PC-3 (cell line): ENCODE measurements around the gene IL1B. TPM values are rescaled to one million over a fixed set of nuclear protein-coding genes. Genes with fewer than 3 reads are reported as not detected.

Experiments
- ATAC-seq: fragments of 200-7000 bp; cut with Tn5 transposase; 2 replicates; pipeline ENCODE4 v1.9.1; 2020; ENCODE audit warnings: mild to moderate bottlenecking, moderate library complexity
- BruUV-seq: library from RNA; stranded (reverse); fragments of 400-500 nt; replicated peaks from 2 replicates; lab custom pipeline; 2021; lab: Mats Ljungman, UMichigan
- CTCF ChIA-PET: fragments of 300-600 bp; sonication (Branson Sonifier 250); formaldehyde crosslinking; loops from one replicate; lab custom pipeline; 2022; ENCODE audit warnings: antibody characterized with exemption; lab: Charles Lee
- POLR2A ChIA-PET: fragments of 300-600 bp; sonication (Branson Sonifier 250); formaldehyde crosslinking; loops from one replicate; lab custom pipeline; 2022; ENCODE audit warnings: antibody characterized with exemption; ENCODE audit not compliant: unreplicated experiment; lab: Charles Lee
- DNase-seq: peaks from one replicate; pipeline ENCODE4 v3.0.0-alpha.2; 2015
- H2AFZ ChIP-seq: fragments of 300-600 bp; sonication (generic); 2 replicates; pipeline ENCODE4 v1.6.0; 2016; ENCODE audit warnings: antibody characterized with exemption, low read length
- H3F3A ChIP-seq: fragments of 300-600 bp; sonication (generic); one replicate; pipeline ENCODE4 v1.6.0; 2017; ENCODE audit warnings: antibody characterized with exemption, low read length, control low read depth, mild to moderate bottlenecking; ENCODE audit not compliant: unreplicated experiment
- H3K27ac ChIP-seq: fragments of 300-600 bp; sonication (generic); 2 replicates; pipeline ENCODE4 v1.5.1; 2016; ENCODE audit warnings: mild to moderate bottlenecking, low read length
- H3K27me3 ChIP-seq: fragments of 300-600 bp; sonication (generic); 2 replicates; pipeline ENCODE4 v1.6.1; 2016; ENCODE audit warnings: low read length, mixed read lengths
- H3K36me3 ChIP-seq: fragments of 300-600 bp; sonication (generic); 2 replicates; pipeline ENCODE4 v1.6.1; 2016; ENCODE audit warnings: low read depth, mixed run types, low read length, mixed read lengths
- H3K4me1 ChIP-seq: fragments of 300-600 bp; sonication (generic); 2 replicates; pipeline ENCODE4 v1.5.1; 2016; ENCODE audit warnings: low read length; ENCODE audit not compliant: insufficient read depth
- H3K4me2 ChIP-seq: fragments of 300-600 bp; sonication (generic); 2 replicates; pipeline ENCODE4 v1.6.0; 2016; ENCODE audit warnings: low read length
- H3K4me3 ChIP-seq: fragments of 300-600 bp; sonication (generic); 2 replicates; pipeline ENCODE4 v1.5.1; 2016; ENCODE audit warnings: mild to moderate bottlenecking, low read length, mixed read lengths
- H3K79me2 ChIP-seq: fragments of 300-600 bp; sonication (generic); 2 replicates; pipeline ENCODE4 v1.6.1; 2017; ENCODE audit warnings: low read length, mixed read lengths
- H3K9ac ChIP-seq: fragments of 300-600 bp; sonication (generic); 2 replicates; pipeline ENCODE4 v1.6.0; 2016; ENCODE audit warnings: mild to moderate bottlenecking, low read length
- H3K9me2 ChIP-seq: fragments of 300-600 bp; sonication (generic); replicated peaks from 2 replicates; pipeline ENCODE4 v1.6.1; 2016; ENCODE audit warnings: mixed run types, low read length, mixed read lengths
- H3K9me3 ChIP-seq: fragments of 300-600 bp; sonication (generic); 2 replicates; pipeline ENCODE4 v1.6.1; 2016; ENCODE audit warnings: low read length, mixed read lengths
- H4K20me1 ChIP-seq: fragments of 300-600 bp; sonication (generic); 2 replicates; pipeline ENCODE4 v1.6.1; 2016; ENCODE audit warnings: low read length, mixed read lengths
- CTCF ChIP-seq: fragments of 300-600 bp; sonication (generic); conservative IDR thresholded peaks from 2 replicates; pipeline ENCODE4 v1.5.1; 2017; ENCODE audit warnings: antibody characterized with exemption, low read depth, mild to moderate bottlenecking, low read length
- EZH2 ChIP-seq: fragments of 300-600 bp; sonication (generic); IDR thresholded peaks from one replicate; pipeline ENCODE4 v1.6.1; 2017; ENCODE audit warnings: antibody characterized with exemption, mild to moderate bottlenecking, low read length; ENCODE audit not compliant: unreplicated experiment
- EZH2phosphoT487 ChIP-seq: fragments of 300-600 bp; sonication (generic); IDR thresholded peaks from 2 replicates; pipeline ENCODE4 v1.6.1; 2018; ENCODE audit warnings: mild to moderate bottlenecking, antibody characterized with exemption, low read length, borderline replicate concordance
- intact Hi-C: fragments of 100-400 bp; cut with micrococcal nuclease; formaldehyde crosslinking; loops from 2 replicates; pipeline ENCODE4 v1.9.0; 2023
- total RNA-seq: library from RNA; depleted of rRNA; stranded (reverse); fragments of >200 nt; gene quantifications from 2 replicates; pipeline ENCODE4 v1.2.3, GENCODE V29; 2014

Gene IL1B
- total RNA-seq, 1 experiment from 2014 or later: 67.5 TPM

GRCh38 chr2:112876257-112876970, 39.8 kb upstream of the IL1B start:
- peaks cover 35% of the 10 kb centered on the region for H3K4me1 ChIP-seq
- no peaks in the 10 kb centered on the region for H3K36me3 ChIP-seq
- CTCF ChIA-PET: no interaction called here
- peak overlapping the region; percentile 73 for H3K27ac ChIP-seq
- H3K4me3 ChIP-seq: no peak overlapping the region
- no peaks in the 10 kb centered on the region for H3K27me3 ChIP-seq
- ATAC-seq: no peak
- TF ChIP-seq CTCF: no peak
- TF ChIP-seq EZH2: no peak
- no peak for TF ChIP-seq EZH2phosphoT487
- no peak overlapping the region for H2AFZ ChIP-seq
- no peaks in the 10 kb centered on the region for H3K9me3 ChIP-seq
- no peak for DNase-seq
- H3K79me2 ChIP-seq: no peaks in the 10 kb centered on the region
- no TSS peak for BruUV-seq
- intact Hi-C loops: no loop called here
- no peak overlapping the region for H3K4me2 ChIP-seq
- no peaks in the 10 kb centered on the region for H3K9me2 ChIP-seq
- no peaks in the 10 kb centered on the region for H4K20me1 ChIP-seq
- H3K9ac ChIP-seq: no peak overlapping the region
- H3F3A ChIP-seq: no peaks in the 10 kb centered on the region
- POLR2A ChIA-PET: no interaction called here

- Histone ChIP-seq H3K79me2 (no peaks in the 10 kb centered on the region), H3K4me3 (no peak overlapping the region), H3K9ac (no peak overlapping the region), H3F3A (no peaks in the 10 kb centered on the region), H3K36me3 (0 out of 2 replicates have a peak, but pooled peaks cover under 1% of the 10 kb centered on the region), H2AFZ (no peak overlapping the region), H3K27ac (no peak overlapping the region), H3K9me2 (no peaks in the 10 kb centered on the region), H3K4me2 (no peak overlapping the region), H3K9me3 (0 out of 2 replicates have a peak, but pooled peaks cover 2% of the 10 kb centered on the region), H3K27me3 (no peaks in the 10 kb centered on the region), H4K20me1 (no peaks in the 10 kb centered on the region), H3K4me1 (peaks cover 24% of the 10 kb centered on the region)
- ChIA-PET POLR2A (no interaction called here), CTCF (no interaction called here)
- intact Hi-C loops: no loop called here
- DNase-seq (no peak), ATAC-seq (no peak)
- TF ChIP-seq EZH2 (no peak), EZH2phosphoT487 (no peak), CTCF (no peak)
- BruUV-seq: no TSS peak
Observed at GRCh38 chr2:112870841-112871835, 34.6 kb upstream of the IL1B start.
